ENCODE data around the gene PCDHGB7. TPM values are rescaled to one million over a fixed set of nuclear protein-coding genes. Genes with fewer than 3 reads are reported as not detected.

PCDHGB7 gene
- total RNA-seq, result 3.2 and 12.3 TPM in 2 replicates

DNA sequence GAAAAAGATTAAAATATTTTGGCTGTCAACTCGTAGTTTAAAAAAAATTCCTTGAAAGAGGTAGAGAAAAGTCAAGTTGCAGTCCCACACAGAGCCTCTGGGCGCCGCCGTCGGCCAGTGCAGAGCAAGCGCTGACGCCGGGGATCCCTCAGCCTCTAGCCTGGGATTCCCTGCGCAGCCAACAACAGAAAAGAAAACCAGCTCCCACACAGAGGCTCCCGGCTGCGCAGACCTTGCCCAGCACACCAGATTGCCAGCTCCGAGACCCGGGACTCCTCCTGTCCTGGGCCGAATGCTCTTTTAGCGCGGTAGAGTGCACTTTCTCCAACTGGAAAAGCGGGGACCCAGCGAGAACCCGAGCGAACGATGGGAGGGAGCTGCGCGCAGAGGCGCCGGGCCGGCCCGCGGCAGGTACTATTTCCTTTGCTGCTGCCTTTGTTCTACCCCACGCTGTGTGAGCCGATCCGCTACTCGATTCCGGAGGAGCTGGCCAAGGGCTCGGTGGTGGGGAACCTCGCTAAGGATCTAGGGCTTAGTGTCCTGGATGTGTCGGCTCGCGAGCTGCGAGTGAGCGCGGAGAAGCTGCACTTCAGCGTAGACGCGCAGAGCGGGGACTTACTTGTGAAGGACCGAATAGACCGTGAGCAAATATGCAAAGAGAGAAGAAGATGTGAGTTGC, at the start of gene PCDHGB7:
PCDHGB7 (plus strand) TSS at position 184 of the 679 bp plus-strand sequence; CDS start at position 367, 183 bp downstream.

DNA sequence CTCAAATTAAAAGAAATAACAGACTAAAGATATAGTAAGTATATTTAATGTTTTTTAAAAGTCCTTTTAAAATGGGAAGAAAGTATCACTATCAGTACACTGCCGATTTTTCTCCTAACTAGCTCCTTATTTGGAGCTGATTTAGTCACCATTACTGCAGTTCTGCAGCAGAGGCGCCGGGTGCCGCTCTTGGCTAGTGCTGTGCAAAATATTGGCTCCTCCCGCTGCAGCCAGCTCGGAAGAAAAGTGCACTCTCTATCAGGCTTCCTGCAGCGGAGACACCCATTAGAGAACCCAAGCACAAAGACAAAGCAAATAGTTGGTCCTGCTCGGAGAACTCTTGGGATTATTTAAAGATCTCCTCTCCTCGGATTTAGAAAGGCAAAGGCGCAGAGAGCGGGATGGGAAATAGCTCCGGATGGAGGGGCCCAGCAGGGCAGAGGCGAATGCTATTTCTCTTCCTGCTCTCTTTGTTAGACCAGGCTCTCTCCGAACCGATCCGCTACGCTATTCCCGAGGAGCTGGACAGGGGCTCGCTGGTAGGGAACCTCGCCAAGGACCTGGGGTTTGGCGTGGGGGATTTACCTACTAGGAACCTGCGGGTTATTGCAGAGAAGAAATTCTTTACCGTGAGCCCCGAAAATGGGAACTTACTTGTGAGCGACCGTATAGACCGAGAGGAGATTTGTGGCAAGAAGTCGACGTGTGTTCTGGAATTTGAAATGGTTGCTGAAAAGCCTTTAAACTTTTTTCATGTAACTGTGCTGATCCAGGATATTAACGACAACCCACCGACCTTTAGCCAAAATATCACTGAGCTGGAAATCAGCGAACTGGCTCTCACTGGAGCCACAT, 47.3 kb upstream of the PCDHGB7 start, which contains the start of gene PCDHGB3:
PCDHGB3 (plus strand) TSS at position 249 of the 855 bp plus-strand sequence; CDS start at position 402, 153 bp downstream.

DNA sequence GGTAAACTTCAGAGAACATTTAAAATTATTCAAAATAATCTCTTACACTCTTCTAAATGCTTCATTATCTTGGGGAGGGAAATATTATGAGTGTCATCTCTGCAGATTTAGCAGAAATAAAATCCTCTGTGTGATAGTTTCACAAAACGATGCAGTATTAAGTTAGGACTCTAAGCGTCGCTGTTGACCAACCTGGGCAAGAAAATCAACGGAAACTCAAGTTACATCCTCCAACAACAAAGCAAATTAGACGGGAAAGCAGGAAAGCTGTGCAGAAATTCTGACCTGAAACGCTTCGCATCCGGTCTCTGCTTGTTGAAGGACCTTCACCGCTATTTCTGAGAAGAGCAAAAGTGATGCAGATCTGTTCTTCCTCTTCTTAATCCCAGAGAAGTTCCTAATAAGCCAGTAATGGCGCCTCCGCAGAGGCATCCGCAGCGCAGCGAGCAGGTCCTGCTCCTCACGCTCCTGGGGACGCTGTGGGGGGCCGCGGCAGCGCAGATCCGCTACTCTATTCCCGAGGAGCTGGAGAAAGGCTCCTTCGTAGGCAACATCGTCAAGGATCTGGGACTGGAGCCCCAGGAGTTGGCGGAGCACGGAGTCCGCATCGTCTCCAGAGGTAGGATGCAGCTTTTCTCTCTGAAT, 43.7 kb upstream of the PCDHGB7 start, which contains the start of gene PCDHGA6:
PCDHGA6 (plus strand) TSS at position 219 of the 645 bp plus-strand sequence; CDS start at position 412, 193 bp downstream.

DNA sequence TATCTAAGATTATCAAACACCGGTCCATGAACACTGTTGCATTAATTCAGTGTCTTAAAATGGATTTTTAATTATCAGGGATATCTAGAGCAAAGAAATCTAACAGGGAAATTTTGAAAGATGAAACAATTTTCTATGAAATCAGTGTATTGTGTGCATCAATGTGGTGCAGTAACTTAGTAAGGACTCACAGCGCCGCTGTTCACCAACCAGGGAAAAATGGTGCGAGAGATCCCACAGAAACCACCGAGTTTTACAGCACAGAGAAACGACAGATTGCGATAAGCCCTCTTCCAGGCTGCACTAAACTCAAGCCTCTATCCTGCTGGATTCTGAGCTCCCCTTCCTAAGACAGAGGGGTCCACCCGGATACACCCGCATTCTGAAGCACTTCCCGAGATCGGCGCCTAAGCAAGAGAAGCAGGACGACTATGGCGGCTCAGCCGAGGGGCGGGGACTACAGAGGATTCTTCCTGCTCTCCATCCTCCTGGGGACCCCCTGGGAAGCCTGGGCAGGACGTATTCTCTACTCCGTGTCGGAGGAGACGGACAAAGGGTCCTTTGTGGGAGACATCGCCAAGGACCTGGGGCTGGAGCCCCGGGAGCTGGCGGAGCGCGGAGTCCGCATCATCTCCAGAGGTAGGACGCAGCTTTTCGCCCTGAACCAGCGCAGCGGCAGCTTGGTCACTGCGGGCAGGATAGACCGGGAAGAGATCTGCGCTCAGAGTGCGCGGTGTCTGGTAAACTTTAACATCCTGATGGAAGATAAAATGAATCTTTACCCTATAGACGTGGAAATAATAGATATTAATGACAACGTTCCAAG, 34.8 kb upstream of the PCDHGB7 start, which contains the start of gene PCDHGA7:
PCDHGA7 (plus strand) TSS at position 274 of the 826 bp plus-strand sequence; CDS start at position 432, 158 bp downstream.

DNA sequence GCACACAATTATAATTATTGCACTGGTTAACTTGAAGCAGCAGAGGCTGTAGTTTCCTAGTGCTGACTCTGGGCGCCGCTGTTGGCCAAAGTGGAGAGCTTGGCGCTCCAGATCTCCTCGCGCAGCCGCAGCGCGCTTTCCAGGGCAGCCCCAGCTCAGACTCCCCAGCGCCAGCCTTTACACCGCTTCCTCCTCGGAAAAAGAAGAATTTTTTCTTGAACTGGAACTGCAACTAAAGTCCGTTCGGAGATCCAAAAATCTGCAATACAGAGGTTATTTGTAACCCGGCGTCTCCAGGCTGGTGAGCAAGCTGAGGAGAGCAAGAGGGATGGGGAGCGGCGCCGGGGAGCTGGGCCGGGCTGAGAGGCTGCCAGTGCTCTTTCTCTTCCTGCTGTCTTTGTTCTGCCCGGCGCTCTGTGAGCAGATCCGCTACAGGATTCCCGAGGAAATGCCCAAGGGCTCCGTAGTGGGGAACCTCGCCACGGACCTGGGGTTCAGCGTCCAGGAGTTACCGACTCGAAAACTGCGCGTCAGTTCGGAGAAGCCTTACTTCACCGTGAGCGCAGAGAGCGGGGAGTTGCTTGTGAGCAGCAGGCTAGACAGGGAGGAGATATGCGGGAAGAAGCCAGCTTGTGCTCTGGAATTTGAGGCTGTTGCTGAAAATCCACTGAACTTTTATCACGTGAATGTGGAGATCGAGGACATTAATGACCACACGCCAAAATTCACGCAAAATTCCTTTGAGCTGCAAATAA, 29.7 kb upstream of the PCDHGB7 start, which contains the start of gene PCDHGB4:
PCDHGB4 (plus strand) TSS at position 142 of the 755 bp plus-strand sequence; CDS start at position 329, 187 bp downstream.

DNA sequence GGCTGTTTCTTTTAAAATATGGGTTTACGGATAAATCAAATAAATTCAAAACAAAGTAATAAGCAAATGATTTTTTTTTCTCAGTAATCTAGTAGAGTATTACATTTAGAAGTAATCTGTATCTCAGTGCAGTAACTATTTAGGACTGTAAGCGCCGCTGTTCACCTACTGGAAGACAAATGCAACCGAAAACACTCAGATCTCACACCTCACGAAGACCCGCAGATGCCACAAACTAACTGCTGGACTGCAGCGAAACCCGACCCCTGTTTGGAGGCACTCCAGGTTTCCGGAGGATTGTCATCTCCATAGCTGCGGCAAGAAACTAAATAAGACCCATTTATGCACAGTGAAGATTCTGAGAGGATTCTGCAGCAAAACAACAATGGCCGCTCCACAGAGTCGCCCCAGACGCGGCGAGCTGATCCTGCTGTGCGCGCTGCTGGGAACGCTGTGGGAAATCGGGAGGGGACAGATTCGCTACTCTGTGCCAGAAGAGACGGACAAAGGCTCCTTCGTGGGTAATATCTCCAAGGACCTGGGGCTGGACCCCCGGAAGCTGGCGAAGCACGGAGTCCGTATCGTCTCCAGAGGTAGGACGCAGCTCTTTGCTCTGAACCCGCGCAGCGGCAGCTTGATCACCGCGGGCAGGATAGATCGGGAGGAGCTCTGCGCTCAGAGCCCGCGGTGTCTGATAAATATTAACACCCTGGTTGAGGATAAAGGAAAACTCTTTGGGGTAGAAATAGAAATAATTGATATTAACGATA, 24.9 kb upstream of the PCDHGB7 start, which contains the start of gene PCDHGA8:
PCDHGA8 (plus strand) TSS at position 205 of the 770 bp plus-strand sequence; CDS start at position 386, 181 bp downstream.

DNA sequence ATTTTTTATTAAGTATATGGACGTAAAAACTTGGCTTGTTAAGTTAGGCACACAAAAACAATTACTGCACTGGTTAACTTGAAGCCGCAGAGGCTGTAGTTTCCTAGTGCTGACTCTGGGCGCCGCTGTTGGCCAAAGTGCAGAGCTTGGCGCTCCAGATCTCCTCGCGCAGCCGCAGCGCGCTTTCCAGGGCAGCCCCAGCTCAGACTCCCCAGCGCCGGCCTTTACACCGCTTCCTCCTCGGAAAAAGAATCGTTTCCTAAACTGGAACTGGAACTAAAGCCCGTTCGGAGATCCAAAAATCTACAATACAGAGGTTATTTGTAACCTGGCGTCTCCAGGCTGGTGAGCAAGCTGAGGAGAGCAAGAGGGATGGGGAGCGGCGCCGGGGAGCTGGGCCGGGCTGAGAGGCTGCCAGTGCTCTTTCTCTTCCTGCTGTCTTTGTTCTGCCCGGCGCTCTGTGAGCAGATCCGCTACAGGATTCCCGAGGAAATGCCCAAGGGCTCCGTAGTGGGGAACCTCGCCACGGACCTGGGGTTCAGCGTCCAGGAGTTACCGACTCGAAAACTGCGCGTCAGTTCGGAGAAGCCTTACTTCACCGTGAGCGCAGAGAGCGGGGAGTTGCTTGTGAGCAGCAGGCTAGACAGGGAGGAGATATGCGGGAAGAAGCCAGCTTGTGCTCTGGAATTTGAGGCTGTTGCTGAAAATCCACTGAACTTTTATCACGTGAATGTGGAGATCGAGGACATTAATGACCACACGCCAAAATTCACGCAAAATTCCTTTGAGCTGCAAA, 19.5 kb upstream of the PCDHGB7 start, which contains the start of gene PCDHGB5:
PCDHGB5 (plus strand) TSS at position 192 of the 796 bp plus-strand sequence; CDS start at position 373, 181 bp downstream.

DNA sequence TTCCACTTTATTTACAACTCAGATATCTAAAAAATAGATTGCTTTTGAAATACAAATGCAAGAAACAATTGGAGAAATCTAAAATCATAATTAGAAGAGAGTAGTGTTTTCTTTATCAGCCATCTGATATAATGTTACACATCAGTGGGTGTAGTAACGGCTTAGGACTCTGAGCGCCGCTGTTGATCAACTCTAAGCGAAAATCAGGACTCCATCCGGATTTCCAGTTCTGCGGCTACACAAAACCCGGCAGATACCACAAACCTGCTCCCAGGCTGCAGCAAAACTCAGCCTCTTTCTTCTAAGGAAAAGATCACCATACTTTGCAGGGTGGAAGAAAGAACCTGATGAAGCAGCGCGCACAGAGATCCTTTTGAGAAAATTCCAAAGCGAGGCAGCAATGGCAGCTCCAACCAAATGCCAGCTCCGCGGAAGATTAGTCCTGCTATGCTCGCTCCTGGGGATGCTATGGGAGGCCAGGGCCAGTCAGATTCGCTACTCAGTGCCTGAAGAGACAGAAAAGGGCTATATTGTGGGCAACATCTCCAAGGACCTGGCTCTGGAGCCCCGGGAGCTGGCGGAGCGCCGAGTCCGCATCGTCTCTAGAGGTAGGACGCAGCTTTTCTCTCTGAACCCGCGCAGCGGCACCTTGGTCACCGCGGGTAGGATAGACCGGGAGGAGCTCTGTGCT, 14.8 kb upstream of the PCDHGB7 start, which contains the start of gene PCDHGA9:
PCDHGA9 (plus strand) TSS at position 226 of the 691 bp plus-strand sequence; CDS start at position 401, 175 bp downstream.

DNA sequence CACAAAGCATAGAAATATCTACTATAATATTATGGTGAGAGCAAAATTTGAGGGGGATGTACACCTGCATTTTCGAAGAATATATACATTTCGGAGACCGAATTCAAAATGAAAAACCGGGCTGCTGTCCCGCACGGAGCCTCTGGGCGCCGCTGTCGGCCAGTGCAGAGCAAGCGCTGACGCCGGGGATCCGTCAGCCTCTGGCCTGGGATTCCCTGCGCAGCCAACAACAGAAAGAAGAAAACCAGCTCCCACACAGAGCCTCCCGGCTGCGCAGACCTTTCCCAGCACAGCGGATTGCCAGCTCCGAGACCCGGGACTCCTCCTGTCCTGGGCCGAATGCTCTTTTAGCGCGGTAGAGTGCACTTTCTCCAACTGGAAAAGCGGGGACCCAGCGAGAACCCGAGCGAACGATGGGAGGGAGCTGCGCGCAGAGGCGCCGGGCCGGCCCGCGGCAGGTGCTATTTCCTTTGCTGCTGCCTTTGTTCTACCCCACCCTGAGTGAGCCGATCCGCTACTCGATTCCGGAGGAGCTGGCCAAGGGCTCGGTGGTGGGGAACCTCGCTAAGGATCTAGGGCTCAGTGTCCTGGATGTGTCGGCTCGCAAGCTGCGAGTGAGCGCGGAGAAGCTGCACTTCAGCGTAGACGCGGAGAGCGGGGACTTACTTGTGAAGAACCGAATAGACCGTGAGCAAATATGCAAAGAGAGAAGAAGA, 9.5 kb upstream of the PCDHGB7 start, which contains the start of gene PCDHGB6:
PCDHGB6 (plus strand) TSS at position 232 of the 716 bp plus-strand sequence; CDS start at position 414, 182 bp downstream.

DNA sequence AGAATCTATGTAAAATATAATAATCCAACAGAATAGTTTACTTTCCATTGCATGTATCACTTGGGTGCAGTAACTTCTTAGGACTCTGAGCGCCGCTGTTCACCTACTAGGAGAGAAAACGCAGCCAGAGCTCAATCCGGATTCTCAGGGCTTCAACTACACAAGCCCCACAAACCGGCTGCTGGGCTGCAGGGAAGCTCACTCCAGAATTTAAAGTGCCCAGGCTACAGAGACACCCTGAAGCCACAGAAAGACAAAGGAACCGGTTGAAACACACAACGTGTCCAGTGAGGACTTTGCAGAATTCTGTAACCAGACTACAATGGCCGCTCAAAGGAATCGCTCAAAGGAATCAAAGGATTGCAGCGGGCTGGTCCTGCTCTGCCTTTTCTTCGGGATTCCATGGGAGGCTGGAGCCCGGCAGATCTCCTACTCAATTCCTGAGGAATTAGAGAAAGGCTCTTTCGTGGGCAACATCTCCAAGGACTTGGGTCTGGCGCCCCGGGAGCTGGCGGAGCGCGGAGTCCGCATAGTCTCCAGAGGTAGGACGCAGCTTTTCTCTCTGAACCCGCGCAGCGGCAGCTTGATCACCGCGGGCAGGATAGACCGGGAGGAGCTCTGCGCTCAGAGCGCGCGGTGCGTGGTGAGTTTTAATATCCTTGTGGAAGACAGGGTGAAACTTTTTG, 4.5 kb upstream of the PCDHGB7 start, which contains the start of gene PCDHGA10:
PCDHGA10 (plus strand) TSS at position 134 of the 686 bp plus-strand sequence; CDS start at position 323, 189 bp downstream.

DNA sequence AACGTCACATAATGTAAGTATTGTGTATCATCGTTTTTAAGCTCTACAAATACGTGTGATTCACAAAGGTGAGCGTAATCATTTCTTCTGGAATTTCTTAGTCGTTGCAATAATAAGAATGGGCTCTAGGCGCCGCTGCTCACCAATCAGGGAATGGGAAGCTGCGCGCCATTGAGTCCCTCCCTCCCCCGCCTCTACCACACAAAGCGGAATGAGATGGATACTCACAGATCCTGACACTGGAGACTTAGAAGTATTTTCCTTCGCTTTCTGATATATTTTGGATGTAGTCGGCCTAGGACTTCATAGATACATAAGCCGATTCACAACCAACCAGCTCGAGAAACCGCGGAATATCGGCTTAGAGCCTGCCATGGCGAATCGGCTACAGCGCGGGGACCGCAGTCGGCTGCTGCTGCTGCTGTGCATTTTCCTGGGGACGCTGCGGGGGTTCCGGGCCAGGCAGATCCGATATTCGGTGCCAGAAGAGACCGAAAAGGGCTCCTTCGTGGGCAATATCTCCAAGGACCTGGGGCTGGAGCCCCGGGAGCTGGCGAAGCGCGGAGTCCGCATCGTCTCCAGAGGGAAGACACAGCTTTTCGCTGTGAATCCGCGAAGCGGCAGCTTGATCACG, 3.5 kb downstream of the PCDHGB7 start, which contains the start of gene PCDHGA11:
PCDHGA11 (plus strand) TSS at position 197 of the 634 bp plus-strand sequence; CDS start at position 374, 177 bp downstream.

DNA sequence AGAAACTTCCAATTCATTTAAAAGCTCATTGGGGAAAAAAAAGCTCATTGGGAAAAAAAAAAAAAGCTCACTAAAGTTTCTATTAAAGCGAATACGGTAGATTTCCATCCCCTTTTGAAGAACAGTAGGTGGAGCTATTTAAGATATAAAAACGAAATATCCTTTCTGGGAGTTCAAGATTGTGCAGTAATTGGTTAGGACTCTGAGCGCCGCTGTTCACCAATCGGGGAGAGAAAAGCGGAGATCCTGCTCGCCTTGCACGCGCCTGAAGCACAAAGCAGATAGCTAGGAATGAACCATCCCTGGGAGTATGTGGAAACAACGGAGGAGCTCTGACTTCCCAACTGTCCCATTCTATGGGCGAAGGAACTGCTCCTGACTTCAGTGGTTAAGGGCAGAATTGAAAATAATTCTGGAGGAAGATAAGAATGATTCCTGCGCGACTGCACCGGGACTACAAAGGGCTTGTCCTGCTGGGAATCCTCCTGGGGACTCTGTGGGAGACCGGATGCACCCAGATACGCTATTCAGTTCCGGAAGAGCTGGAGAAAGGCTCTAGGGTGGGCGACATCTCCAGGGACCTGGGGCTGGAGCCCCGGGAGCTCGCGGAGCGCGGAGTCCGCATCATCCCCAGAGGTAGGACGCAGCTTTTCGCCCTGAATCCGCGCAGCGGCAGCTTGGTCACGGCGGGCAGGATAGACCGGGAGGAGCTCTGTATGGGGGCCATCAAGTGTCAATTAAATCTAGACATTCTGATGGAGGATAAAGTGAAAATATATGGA, 13.0 kb downstream of the PCDHGB7 start, which contains the start of gene PCDHGA12:
PCDHGA12 (plus strand) TSS at position 176 of the 782 bp plus-strand sequence; CDS start at position 429, 253 bp downstream.

All from bladder microvascular endothelial cell (primary cell).